HEK293 (cell line): ENCODE data around the gene SLC10A4.

Source experiments
- ATF2 ChIP-seq: fragments of 450-650 bp; formaldehyde crosslinking; IDR thresholded peaks from 2 replicates; pipeline ENCODE4 v1.5.1; 2016; ENCODE audit warnings: missing biosample characterization, missing genetic modification characterization, low read depth
- HOXC10 ChIP-seq: sonication (generic); formaldehyde crosslinking; IDR thresholded peaks from 2 replicates; pipeline ENCODE4 v1.8.1; 2023; ENCODE audit warnings: mild to moderate bottlenecking, missing genetic modification reagents
- PRDM4 ChIP-seq: fragments of 450-650 bp; formaldehyde crosslinking; IDR thresholded peaks from 2 replicates; pipeline ENCODE4 v1.5.1; 2017; ENCODE audit warnings: missing biosample characterization, missing genetic modification characterization
- ZNF2 ChIP-seq: fragments of 450-650 bp; formaldehyde crosslinking; IDR thresholded peaks from 2 replicates; pipeline ENCODE4 v1.5.1; 2016; ENCODE audit warnings: missing biosample characterization, missing genetic modification characterization
- ZNF274 ChIP-seq, 2 experiments: fragments of 200-500 bp in 1 of 2; fragments of 450-650 bp in 1 of 2; sonication (Bioruptor generic) in 1 of 2; formaldehyde crosslinking in 1 of 2; IDR thresholded peaks; 2 replicates each; pipeline versions ENCODE4 v1.5.1 to v1.6.1; 2014 to 2016; ENCODE audit warnings: borderline replicate concordance in 1 of 2, inconsistent platforms in 1 of 2, low read length in 1 of 2, missing biosample characterization in 1 of 2, missing genetic modification characterization in 1 of 2
- ZNF433 ChIP-seq: fragments of 450-650 bp; formaldehyde crosslinking; IDR thresholded peaks from 2 replicates; pipeline ENCODE4 v1.5.1; 2016; ENCODE audit warnings: missing biosample characterization, missing genetic modification characterization, low read depth
- ZNF530 ChIP-seq: fragments of 450-650 bp; formaldehyde crosslinking; IDR thresholded peaks from 2 replicates; pipeline ENCODE4 v1.5.1; 2016; ENCODE audit warnings: low read depth, missing biosample characterization, missing genetic modification characterization
- ZNF670 ChIP-seq: fragments of 450-650 bp; formaldehyde crosslinking; IDR thresholded peaks from 2 replicates; pipeline ENCODE4 v1.5.1; 2016; ENCODE audit warnings: missing biosample characterization, missing genetic modification characterization, low read depth
- TF ChIP-seq, protein P1 (sequence below): fragments of 450-650 bp; formaldehyde crosslinking; IDR thresholded peaks from 2 replicates; pipeline ENCODE4 v1.5.1; 2016; ENCODE audit warnings: missing biosample characterization, missing genetic modification characterization
- TF ChIP-seq, protein P2 (sequence below): sonication (generic); formaldehyde crosslinking; IDR thresholded peaks from 2 replicates; pipeline ENCODE4 v1.8.1; 2022; ENCODE audit warnings: mild to moderate bottlenecking, moderate library complexity, missing genetic modification reagents

DNA sequence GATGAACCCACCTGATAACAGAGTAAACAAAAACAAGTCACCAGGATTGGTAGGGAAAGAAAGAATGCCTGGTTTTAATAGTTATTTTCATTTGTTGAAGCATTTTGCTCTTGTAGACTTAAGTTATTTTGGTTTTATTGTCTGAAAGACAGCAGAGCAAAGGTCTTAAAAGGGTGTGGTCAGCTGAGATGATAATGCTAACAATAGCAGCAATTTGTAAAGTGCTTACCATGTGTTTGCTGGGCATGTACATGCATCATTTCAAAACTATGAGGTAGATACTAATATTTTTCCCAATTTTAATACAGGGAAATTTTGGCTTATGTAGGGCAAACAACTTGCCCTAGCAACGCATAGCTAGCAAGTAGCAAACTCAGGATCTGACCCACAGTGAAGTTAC, 46.8 kb upstream of the SLC10A4 start:
- TF ChIP-seq ZNF433 (tag by site-specific recombination), result no peak
- TF ChIP-seq, protein P1, sequence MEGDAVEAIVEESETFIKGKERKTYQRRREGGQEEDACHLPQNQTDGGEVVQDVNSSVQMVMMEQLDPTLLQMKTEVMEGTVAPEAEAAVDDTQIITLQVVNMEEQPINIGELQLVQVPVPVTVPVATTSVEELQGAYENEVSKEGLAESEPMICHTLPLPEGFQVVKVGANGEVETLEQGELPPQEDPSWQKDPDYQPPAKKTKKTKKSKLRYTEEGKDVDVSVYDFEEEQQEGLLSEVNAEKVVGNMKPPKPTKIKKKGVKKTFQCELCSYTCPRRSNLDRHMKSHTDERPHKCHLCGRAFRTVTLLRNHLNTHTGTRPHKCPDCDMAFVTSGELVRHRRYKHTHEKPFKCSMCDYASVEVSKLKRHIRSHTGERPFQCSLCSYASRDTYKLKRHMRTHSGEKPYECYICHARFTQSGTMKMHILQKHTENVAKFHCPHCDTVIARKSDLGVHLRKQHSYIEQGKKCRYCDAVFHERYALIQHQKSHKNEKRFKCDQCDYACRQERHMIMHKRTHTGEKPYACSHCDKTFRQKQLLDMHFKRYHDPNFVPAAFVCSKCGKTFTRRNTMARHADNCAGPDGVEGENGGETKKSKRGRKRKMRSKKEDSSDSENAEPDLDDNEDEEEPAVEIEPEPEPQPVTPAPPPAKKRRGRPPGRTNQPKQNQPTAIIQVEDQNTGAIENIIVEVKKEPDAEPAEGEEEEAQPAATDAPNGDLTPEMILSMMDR, result no peak
- TF ChIP-seq ZNF670 (tag by site-specific recombination), result no peak
- no peak for TF ChIP-seq HOXC10 (CRISPR knock-in tag)
- TF ChIP-seq ZNF2 (tag by site-specific recombination), result no peak
- no peak for TF ChIP-seq ATF2 (tag by site-specific recombination)
- TF ChIP-seq PRDM4, result no peak
- no peak for TF ChIP-seq ZNF274 (IDR thresholded peaks at IDR 0.05; ENCODE audit: low read length)
- no peak for TF ChIP-seq ZNF274 (tag by site-specific recombination; IDR thresholded peaks at IDR 0.05; ENCODE audit: borderline replicate concordance)
- no peak for TF ChIP-seq ZNF530 (tag by site-specific recombination)
- TF ChIP-seq, protein P2, sequence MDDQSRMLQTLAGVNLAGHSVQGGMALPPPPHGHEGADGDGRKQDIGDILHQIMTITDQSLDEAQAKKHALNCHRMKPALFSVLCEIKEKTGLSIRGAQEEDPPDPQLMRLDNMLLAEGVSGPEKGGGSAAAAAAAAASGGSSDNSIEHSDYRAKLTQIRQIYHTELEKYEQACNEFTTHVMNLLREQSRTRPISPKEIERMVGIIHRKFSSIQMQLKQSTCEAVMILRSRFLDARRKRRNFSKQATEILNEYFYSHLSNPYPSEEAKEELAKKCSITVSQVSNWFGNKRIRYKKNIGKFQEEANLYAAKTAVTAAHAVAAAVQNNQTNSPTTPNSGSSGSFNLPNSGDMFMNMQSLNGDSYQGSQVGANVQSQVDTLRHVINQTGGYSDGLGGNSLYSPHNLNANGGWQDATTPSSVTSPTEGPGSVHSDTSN (CRISPR knock-in tag), result no peak
